MM.1S (cell line): ENCODE results near the gene GBX1.

ENCODE experiments used
- DNase-seq: peaks from one replicate; pipeline ENCODE4 v3.0.0-alpha.2; 2015
- H2AFZ ChIP-seq: fragments of 300-600 bp; sonication (generic); 2 replicates; pipeline ENCODE4 v1.6.0; 2016; ENCODE audit warnings: antibody characterized with exemption, low read length
- H3F3A ChIP-seq: fragments of 300-600 bp; sonication (generic); 2 replicates; pipeline ENCODE4 v1.6.1; 2016; ENCODE audit warnings: mild to moderate bottlenecking, antibody characterized with exemption, low read length, moderate library complexity, mixed read lengths; ENCODE audit not compliant: insufficient read depth
- H3K27ac ChIP-seq: fragments of 300-600 bp; sonication (generic); 2 replicates; pipeline ENCODE4 v1.5.1; 2016; ENCODE audit warnings: mild to moderate bottlenecking, low read length
- H3K27me3 ChIP-seq: fragments of 300-600 bp; sonication (generic); replicated peaks from 2 replicates; pipeline ENCODE4 v1.6.0; 2016; ENCODE audit warnings: low read length; ENCODE audit not compliant: insufficient read depth
- H3K36me3 ChIP-seq: fragments of 300-600 bp; sonication (generic); replicated peaks from 2 replicates; pipeline ENCODE4 v1.6.1; 2016; ENCODE audit warnings: mild to moderate bottlenecking, low read length, mixed read lengths; ENCODE audit not compliant: insufficient read depth
- H3K4me1 ChIP-seq: fragments of 300-600 bp; sonication (generic); 2 replicates; pipeline ENCODE4 v1.6.1; 2016; ENCODE audit warnings: low read length, mixed read lengths
- H3K4me2 ChIP-seq: fragments of 300-600 bp; sonication (generic); 2 replicates; pipeline ENCODE4 v1.6.0; 2016; ENCODE audit warnings: low read depth, low read length
- H3K4me3 ChIP-seq: fragments of 300-600 bp; sonication (generic); 2 replicates; pipeline ENCODE4 v1.5.1; 2016; ENCODE audit warnings: low read length, mixed read lengths
- H3K79me2 ChIP-seq: fragments of 300-600 bp; sonication (generic); 2 replicates; pipeline ENCODE4 v1.6.1; 2016; ENCODE audit warnings: mixed run types, low read length, mixed read lengths
- H3K9ac ChIP-seq: fragments of 300-600 bp; sonication (generic); 2 replicates; pipeline ENCODE4 v1.6.1; 2016; ENCODE audit warnings: low read length, mixed read lengths
- H3K9me2 ChIP-seq: fragments of 300-600 bp; sonication (generic); replicated peaks from 2 replicates; pipeline ENCODE4 v1.6.1; 2016; ENCODE audit warnings: mild to moderate bottlenecking, low read length, mixed read lengths; ENCODE audit not compliant: insufficient read depth
- H3K9me3 ChIP-seq: fragments of 300-600 bp; sonication (generic); replicated peaks from 2 replicates; pipeline ENCODE4 v1.6.1; 2016; ENCODE audit warnings: mild to moderate bottlenecking, low read length, mixed read lengths; ENCODE audit not compliant: insufficient read depth
- H4K20me1 ChIP-seq: fragments of 300-600 bp; sonication (generic); 2 replicates; pipeline ENCODE4 v1.6.1; 2016; ENCODE audit warnings: mild to moderate bottlenecking, low read length, moderate library complexity, mixed read lengths; ENCODE audit not compliant: insufficient read depth
- EZH2 ChIP-seq: fragments of 300-600 bp; sonication (generic); optimal IDR thresholded peaks from 2 replicates; pipeline ENCODE3; 2017; ENCODE audit warnings: low read depth, mild to moderate bottlenecking, antibody characterized with exemption, low read length, mixed read lengths
- EZH2phosphoT487 ChIP-seq: fragments of 300-600 bp; sonication (generic); IDR thresholded peaks from 2 replicates; pipeline ENCODE4 v1.6.1; 2018; ENCODE audit warnings: antibody characterized with exemption, low read length
- TF ChIP-seq, protein P1 (sequence below): fragments of 300-600 bp; sonication (generic); IDR thresholded peaks from 2 replicates; pipeline ENCODE4 v1.5.1; 2016; ENCODE audit warnings: antibody characterized with exemption, low read length, mixed read lengths

GBX1 gene

GRCh38 chr7:151129960-151130591 is 37.4 kb downstream of the GBX1 start:
- no peaks in the 10 kb centered on the region for H4K20me1 ChIP-seq
- H3K27me3 ChIP-seq, result no peaks in the 10 kb centered on the region
- H2AFZ ChIP-seq, result no peak overlapping the region
- DNase-seq, result no peak
- TF ChIP-seq EZH2 (no peak), EZH2phosphoT487 (no peak)
- TF ChIP-seq, protein P1, sequence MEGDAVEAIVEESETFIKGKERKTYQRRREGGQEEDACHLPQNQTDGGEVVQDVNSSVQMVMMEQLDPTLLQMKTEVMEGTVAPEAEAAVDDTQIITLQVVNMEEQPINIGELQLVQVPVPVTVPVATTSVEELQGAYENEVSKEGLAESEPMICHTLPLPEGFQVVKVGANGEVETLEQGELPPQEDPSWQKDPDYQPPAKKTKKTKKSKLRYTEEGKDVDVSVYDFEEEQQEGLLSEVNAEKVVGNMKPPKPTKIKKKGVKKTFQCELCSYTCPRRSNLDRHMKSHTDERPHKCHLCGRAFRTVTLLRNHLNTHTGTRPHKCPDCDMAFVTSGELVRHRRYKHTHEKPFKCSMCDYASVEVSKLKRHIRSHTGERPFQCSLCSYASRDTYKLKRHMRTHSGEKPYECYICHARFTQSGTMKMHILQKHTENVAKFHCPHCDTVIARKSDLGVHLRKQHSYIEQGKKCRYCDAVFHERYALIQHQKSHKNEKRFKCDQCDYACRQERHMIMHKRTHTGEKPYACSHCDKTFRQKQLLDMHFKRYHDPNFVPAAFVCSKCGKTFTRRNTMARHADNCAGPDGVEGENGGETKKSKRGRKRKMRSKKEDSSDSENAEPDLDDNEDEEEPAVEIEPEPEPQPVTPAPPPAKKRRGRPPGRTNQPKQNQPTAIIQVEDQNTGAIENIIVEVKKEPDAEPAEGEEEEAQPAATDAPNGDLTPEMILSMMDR, result no peak
- no peaks in the 10 kb centered on the region for H3K79me2 ChIP-seq
- H3K36me3 ChIP-seq, result no peaks in the 10 kb centered on the region
- no peak overlapping the region for H3K9ac ChIP-seq
- H3K9me3 ChIP-seq, result no peaks in the 10 kb centered on the region
- H3K27ac ChIP-seq, result no peak overlapping the region
- H3K4me2 ChIP-seq, result no peak overlapping the region
- no peaks in the 10 kb centered on the region for H3K9me2 ChIP-seq
- H3K4me1 ChIP-seq, result no peaks in the 10 kb centered on the region
- no peak overlapping the region for H3K4me3 ChIP-seq
- no peaks in the 10 kb centered on the region for H3F3A ChIP-seq

GRCh38 chr7:151129117-151129959 is 38.2 kb downstream of the GBX1 start:
- no peaks in the 10 kb centered on the region for H3K79me2 ChIP-seq
- no peaks in the 10 kb centered on the region for H4K20me1 ChIP-seq
- H2AFZ ChIP-seq, result no peak overlapping the region
- no peak for TF ChIP-seq EZH2
- TF ChIP-seq, protein P1, result no peak
- no peak for TF ChIP-seq EZH2phosphoT487
- no peaks in the 10 kb centered on the region for H3K36me3 ChIP-seq
- H3K27ac ChIP-seq, result no peak overlapping the region
- no peaks in the 10 kb centered on the region for H3F3A ChIP-seq
- H3K4me1 ChIP-seq, result no peaks in the 10 kb centered on the region
- no peaks in the 10 kb centered on the region for H3K27me3 ChIP-seq
- H3K9me3 ChIP-seq, result no peaks in the 10 kb centered on the region
- no peak overlapping the region for H3K4me3 ChIP-seq
- H3K9ac ChIP-seq, result no peak overlapping the region
- DNase-seq, result no peak
- no peak overlapping the region for H3K4me2 ChIP-seq
- H3K9me2 ChIP-seq, result no peaks in the 10 kb centered on the region

DNA sequence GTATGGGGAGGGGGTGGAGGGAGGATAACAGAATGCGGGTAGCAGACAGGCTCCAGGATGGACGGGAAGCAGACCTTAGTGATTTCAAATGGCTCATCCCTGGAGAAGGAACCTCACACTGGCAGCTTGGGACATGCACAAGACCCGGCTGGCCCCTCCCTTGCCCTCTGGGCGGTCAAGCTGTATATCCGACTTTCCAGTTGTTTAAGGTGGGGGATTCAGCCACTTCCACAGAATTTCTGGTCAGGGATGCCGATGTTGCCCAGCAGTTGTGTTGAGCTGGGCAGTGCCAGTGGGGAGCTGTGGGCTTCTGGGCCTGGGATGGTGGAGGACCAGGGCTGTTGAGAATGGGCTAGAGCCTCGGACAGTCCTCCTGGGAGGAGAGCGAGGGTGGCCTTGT is 38.8 kb downstream of the GBX1 start:
- Histone ChIP-seq H3K27ac (no peak overlapping the region), H3K9me2 (no peaks in the 10 kb centered on the region), H3K9ac (no peak overlapping the region), H3F3A (no peaks in the 10 kb centered on the region), H3K4me2 (no peak overlapping the region), H2AFZ (no peak overlapping the region), H3K36me3 (no peaks in the 10 kb centered on the region), H3K79me2 (no peaks in the 10 kb centered on the region), H3K4me3 (no peak overlapping the region), H4K20me1 (no peaks in the 10 kb centered on the region), H3K27me3 (no peaks in the 10 kb centered on the region), H3K9me3 (no peaks in the 10 kb centered on the region), H3K4me1 (no peaks in the 10 kb centered on the region)
- DNase-seq, result no peak
- TF ChIP-seq EZH2, result no peak
- TF ChIP-seq, protein P1, result no peak
- no peak for TF ChIP-seq EZH2phosphoT487
